HG02870 (cell line): ENCODE data around the gene B9D1.
A peak's percentile ranks its signal among the peaks of the same experiment; 100 is the strongest.

Source experiments
- ATAC-seq: cut with Tn5 transposase; IDR thresholded peaks from one replicate; pipeline ENCODE4 v1.9.1; 2021; ENCODE audit warnings: mild to moderate bottlenecking, moderate library complexity; ENCODE audit not compliant: unreplicated experiment

The B9D1 gene

DNA sequence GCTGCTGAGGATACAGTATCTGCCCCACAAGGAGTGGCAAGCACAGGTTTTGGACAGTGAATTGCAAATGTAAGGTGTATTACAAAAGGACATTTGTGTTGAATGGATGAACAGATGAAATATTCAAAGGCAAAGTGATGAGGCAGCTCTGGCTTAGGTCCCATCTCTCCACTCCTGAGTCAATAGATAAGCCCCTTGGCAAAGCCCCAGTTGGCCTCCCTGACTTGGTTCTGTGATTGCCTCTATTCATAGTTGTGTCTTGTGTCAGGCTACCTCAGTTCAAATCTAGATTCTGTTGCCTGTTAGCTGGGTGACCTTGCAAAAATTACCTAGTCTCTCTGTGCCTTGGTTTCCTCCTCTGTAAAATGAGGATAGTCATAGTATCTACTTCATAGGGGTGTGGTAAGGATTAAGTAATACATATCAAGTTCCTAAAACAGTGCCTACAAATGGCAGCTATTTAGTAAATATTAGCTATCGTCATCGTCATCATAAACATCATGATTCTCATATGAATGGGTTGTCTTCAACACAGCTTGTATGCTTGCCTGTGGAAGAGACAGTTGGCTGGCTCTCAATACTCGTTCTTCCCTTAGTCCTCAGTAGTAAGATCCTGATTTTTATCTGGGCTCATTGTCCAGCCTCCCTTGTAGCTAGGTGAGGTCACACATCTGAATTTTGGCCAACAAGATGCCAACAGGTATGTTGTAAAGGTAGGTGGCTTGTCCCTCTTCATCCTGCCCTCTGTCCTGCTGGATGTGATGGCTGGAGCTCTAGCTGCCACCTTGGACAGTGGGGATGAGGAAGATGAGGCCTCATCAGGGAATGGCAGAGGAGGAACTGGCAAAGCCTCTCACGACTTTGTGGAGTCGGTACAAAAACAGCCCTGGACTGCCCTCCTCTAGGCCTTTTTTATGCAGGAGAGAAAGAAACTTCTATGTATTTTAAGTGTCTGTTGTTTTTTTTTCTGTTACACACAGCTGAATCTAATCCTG is 26.6 kb upstream of the B9D1 start:
- ATAC-seq: no peak

DNA sequence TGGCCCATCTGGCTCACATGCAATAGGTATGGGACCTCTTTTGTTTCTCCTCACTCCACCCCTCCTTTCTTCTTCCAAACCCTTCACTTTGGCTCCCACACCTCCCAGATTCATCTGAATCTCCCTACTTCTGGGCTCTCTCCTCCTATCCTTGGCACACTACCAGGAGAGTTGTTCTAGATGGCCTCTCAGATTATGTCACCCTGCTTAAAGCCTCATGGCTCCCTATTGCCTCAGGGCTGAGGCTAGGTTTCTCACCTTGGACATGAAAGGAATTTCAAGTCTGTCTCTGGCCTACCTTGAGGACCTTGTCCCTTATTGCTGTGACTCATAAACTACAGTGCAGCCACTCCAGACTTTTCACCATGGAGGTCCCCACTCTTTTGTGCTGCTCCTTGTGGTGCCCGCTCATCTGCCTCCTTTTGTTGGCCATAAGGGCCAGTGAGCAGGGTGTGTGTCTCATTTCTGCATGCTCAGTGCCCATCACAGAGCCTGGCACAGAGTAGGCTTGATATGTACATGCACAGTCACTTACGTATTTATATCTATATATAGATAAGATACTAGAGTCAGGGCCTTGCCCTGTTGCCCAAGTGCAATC is 25.5 kb upstream of the B9D1 start:
- ATAC-seq: no peak

DNA sequence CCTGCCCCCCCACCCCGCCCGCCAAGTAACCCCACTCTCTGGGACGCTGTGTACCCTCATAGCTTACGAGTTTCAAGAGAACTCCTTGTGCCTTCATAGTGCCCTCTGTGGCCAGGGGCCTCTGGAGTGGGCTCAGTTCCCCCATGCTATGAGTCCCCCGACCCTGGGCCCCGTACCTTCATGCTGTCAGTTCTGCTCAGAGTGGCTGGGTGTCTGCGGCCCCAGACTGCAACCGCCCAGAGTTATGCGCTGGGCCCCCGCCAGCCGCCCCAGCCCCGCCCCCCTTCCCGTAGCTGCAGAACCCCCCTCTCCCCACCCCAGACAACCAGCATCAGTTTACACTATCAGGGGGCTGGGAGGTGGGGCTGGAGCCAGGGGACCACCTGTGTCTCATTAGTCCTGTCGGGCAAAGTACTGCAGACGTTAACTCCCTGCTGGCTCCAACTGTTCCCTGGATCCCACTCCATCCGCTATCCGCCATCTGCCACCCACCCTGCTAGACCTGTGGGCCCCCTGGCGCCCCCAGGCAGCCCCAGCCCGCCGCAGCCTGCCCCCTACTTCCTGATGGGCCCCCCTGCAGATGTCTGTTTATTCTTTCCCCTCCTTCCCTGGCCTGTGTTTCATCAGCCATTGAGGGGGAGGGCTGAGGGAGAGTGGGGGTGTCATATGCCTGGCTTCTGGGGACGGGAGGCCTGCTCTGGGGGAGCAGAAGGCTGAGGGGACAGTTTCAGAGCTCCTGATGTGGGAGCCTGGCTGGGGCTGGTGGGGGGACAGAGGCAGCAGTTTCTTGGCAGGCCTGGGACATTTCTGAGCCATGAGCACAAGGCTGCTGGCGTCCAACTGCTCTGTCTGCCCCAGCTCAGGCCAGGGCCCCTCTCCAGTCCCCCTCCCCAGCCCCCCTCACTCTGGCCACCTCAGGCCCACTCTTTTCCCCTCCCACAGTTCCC is 24.7 kb upstream of the B9D1 start, which contains the start of gene MFAP4:
TSS of gene MFAP4 (minus strand) at position 217 of the 947 bp plus-strand sequence. CDS start at position 182, 35 bp downstream.
- no peak for ATAC-seq

DNA sequence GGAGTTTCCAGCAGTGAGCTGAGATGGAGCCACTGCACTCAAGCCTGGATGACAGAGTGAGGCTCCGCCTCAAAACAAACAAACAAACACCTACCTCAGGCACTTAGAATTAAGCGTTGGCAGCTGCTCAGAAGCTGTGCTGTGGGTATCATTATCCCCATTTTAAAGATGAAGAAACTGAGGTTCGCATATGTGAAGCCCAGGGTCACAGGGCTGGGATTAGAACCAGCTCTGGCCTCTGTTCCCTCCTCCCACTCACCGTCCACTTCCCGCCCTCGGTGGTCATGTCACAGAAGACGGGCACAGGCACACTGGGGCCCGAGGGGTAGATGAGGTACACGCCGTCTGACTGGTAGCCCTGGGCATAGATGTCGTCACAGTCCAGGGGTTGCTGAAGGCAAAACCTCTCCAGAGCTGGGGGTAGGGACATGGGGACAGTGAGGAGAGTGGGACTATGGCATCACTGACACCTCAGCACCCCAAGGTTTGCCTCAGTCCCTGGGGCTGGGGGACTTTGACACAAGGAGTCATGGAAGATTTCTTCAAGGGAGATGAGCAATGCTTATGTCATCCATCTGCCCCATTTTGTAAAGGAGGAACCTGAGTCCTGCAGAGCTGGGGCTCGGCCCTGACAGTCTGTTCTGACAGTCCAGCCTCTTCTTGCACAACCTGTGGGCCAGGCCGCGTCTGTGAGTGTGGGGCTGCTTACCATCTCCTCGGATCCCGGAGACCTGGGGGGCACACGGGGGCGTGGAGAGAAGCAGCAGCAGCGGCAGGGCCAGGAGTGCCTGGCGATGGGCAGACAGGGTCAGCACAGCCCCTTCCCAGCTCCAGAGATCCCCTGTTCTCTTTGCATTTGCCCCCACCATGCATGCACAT is 23.8 kb upstream of the B9D1 start:
- ATAC-seq: no peak

DNA sequence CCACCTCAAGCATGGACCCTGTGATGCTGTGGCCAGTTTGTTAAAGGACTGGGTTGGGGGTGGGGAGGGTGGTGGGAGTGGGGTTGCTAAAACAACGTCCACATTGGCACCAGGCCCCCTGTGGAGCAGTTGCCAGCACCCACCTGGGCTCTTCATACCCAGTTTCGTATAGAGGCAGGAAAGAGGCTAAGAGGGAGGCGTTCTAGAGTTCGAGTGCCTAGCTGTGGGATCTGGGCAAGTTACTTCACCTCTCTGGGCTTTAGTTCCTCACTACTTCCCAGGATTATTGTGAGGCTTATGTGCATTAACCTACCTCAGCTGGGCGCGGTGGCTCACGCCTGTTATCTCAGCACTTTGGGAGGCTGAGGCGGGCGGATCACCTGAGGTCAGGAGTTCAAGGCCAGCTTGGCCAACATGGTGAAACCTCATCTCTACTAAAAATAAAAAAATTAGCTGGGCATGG is 23.0 kb upstream of the B9D1 start:
- ATAC-seq: no peak

DNA sequence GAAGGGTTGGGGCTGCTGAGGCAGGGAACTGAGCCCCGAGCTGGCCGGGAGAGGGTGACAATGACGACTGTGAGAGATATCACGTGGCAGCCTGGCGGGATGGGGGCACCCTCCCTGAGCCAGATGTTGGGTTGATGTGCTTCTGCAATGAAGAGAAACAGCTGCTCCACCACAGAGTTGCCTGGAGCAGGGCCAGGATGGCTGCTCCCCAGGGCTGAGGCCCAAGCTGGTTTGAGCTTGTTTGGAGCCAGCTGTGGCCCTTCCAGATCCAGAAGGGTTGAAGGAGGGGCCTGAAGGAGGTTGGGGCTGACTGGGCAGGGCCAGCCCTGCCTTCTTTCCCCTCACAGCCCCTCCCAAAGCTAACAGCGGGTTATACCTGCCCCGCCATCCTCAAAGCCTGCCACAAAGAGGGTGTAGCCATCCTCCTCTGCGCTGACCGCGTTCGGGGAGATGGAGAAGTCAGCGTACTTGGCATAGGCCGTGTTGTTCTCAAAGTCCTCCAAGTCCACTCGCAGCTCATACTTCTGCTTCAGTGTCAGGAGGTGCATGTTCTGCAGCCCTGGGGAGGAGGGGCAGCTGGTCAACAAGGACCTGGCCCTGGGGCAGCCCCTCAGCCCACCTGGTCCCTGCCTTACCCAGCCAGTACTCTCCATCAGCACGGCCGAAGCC is 22.3 kb upstream of the B9D1 start:
- no peak for ATAC-seq

DNA sequence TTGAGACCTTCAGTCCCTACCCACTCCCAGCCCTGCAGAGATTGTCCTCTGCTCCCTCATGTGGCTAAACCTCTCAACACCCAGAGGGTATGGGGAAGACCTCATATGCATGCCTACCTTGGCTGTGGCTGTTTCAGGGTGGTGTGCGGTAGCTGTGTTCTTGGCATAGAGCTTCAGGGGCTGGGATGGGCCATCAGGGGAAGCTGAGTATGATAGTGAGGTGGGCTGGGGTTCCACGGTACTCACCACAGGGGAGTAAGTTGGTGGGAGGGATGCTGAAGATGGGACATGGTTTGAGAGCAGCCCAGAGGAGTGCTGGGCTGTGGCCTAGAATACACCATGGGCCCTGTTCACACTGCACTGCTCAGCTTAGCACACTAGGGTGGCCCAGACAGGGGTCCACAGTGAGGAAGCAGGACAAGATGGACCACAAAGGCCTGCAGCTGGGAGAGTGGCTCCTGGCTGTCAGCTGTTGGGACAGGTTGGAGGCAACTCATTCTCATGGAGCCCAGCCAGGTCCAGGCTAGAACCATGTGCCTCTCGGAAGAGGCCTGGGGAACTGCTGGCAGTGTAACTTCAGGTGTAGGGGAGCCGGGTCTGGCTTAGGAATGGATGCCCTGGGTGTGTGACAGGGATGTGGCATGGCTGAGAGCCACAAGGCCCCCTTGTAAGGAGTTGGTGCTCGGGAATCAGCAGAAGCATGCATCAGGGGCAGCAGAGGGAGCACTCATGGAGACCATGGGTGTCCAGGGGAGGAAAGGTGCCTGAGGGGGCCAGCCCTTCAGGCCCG is 21.4 kb upstream of the B9D1 start:
- ATAC-seq: no peak

DNA sequence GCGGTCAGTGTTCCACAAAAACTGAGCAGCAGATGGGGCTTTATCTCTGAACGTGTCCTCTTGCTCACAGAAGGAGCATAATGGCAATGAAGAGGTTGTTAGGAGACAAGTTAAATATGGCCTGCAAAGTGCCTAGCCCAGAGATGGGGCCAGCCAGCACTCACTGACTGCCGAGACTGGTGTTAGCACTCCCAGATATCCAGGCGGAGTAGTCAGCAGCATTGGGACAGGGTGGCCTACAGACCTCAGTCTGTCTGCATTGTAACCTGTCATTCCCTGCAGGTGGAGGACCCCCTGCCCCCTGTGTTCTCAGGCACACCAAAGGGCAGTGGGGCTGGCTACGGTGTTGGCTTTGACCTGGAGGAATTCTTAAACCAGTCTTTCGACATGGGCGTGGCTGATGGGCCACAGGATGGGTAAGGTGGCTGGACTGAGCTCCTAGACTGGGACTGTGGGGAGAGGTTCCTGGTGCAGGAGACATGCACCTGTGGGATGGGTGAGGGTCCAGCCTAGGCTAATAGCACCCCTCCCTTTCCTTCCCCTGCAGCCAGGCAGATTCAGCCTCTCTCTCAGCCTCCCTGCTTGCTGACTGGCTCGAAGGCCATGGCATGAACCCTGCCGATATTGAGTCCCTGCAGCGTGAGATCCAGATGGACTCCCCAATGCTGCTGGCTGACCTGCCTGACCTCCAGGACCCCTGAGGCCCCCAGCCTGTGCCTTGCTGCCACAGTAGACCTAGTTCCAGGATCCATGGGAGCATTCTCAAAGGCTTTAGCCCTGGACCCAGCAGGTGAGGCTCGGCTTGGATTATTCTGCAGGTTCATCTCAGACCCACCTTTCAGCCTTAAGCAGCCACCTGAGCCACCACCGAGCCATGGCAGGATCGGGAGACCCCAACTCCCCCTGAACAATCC is 20.3 kb upstream of the B9D1 start:
- no peak for ATAC-seq

DNA sequence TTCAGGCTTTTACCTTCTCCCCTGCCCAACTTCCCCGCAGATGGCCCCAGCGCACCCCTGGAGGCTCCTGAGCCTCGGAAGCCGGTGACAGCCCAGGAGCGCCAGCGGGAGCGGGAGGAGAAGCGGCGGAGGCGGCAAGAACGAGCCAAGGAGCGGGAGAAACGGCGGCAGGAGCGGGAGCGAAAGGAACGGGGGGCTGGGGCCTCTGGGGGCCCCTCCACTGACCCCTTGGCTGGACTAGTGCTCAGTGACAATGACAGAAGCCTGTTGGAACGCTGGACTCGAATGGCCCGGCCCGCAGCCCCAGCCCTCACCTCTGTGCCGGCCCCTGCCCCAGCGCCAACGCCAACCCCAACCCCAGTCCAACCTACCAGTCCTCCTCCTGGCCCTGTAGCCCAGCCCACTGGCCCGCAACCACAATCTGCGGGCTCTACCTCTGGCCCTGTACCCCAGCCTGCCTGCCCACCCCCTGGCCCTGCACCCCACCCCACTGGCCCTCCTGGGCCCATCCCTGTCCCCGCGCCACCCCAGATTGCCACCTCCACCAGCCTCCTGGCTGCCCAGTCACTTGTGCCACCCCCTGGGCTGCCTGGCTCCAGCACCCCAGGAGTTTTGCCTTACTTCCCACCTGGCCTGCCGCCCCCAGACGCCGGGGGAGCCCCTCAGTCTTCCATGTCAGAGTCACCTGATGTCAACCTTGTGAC is 19.4 kb upstream of the B9D1 start:
- ATAC-seq: no peak

DNA sequence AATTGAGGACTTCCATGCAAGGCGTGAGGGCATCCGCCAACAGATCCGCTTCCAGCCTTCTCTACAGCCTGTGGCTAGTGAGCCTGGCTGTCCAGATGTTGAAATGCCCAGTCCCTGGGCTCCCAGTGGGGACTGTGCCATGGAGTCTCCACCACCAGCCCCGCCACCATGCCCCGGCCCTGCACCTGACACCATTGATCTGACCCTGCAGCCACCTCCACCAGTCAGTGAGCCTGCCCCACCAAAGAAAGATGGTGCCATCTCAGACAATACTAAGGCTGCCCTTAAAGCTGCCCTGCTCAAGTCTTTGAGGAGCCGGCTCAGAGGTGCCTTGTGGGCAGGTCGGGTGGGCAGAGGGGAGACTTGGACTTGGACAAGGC is 18.8 kb upstream of the B9D1 start:
- no peak for ATAC-seq

DNA sequence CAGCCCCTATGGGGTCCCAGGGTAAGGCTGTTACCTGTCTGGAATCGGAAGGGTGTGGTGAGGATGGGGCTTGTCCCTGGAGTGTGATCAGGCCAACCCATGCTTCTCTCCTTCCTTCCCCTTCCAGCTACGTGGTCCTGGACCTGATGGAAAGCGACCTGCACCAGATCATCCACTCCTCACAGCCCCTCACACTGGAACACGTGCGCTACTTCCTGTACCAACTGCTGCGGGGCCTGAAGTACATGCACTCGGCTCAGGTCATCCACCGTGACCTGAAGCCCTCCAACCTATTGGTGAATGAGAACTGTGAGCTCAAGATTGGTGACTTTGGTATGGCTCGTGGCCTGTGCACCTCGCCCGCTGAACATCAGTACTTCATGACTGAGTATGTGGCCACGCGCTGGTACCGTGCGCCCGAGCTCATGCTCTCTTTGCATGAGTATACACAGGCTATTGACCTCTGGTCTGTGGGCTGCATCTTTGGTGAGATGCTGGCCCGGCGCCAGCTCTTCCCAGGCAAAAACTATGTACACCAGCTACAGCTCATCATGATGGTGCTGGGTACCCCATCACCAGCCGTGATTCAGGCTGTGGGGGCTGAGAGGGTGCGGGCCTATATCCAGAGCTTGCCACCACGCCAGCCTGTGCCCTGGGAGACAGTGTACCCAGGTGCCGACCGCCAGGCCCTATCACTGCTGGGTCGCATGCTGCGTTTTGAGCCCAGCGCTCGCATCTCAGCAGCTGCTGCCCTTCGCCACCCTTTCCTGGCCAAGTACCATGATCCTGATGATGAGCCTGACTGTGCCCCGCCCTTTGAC is 18.2 kb upstream of the B9D1 start:
- ATAC-seq: no peak

DNA sequence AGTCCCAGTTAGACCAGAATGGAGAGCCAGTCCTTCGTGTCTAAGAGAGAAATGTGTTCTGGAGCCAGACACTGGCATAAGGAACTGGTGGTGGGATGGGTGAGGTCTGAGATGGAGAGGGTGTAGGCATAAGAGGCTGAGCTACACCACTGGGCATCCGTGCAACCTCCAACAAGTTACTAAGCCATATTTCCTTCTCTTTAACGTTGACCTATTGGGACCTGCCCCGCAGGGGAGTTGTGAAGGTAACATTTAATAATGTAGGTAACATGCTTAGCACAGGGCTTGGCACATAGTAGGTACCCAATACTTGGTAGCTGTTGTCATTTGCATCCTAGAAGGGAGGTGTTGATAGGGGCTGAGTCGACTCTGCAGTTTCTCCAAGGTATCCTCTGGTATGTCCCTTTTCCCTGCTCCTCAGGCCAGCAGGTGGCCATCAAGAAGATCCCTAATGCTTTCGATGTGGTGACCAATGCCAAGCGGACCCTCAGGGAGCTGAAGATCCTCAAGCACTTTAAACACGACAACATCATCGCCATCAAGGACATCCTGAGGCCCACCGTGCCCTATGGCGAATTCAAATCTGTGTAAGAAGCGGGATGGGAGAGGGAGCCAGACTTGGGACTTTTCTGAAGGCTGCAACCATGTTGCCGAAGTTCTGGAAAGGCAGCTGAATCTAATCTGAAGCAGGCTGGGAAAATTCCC is 17.0 kb upstream of the B9D1 start:
- ATAC-seq: no peak

DNA sequence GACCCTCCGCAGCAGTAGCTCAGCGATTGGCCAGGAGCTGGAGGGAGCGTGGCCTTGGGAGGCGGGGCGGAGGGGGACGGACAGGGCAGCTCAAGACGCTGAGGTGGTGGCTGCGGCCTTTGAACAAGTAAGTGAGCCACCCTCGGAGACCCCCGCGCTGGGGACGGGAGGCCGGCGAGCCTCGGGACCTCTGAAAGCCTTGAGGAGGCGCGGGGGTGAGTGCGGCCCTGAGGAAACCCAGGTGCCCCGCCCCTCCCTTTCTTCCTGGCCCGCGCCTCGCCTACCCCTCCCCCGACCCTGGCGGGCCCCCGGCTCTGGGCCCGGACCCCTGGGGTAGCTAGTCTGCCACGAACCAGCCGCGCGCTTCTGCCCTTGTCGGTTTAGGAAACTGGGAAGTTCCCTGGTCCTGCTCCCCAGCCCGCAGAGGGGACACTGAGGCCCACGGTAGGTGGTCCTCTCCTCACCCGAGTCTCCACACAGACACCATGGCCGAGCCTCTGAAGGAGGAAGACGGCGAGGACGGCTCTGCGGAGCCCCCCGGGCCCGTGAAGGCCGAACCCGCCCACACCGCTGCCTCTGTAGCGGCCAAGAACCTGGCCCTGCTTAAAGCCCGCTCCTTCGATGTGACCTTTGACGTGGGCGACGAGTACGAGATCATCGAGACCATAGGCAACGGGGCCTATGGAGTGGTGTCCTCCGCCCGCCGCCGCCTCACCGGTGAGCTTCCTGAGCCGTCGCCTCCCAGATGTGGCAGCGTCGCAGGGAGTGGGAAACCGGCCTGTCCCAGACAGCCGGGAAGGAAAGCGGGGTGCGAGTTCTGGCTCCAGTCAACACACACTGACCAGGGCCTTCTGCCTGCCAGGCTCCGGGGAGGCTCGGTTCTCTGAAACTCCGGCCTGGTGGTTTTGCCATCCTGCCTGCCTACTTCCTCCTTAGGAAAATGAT is 16.2 kb upstream of the B9D1 start, which contains the start of gene MAPK7:
TSS of gene MAPK7 (plus strand) at position 83 of the 945 bp plus-strand sequence. CDS start at position 486, 403 bp downstream.
- ATAC-seq: peak; percentile 12
